Measurements from ENCODE around the gene CHST15. TPM values are rescaled to one million over a fixed set of nuclear protein-coding genes. Genes with fewer than 3 reads are reported as not detected.

The CHST15 gene
- total and polyA plus RNA-seq, 8 donors, result 2.6 to 30.4 (median 14.6) TPM

- intact Hi-C loops (cut with DNase I; ENCODE audit: low total_unique reads), result no loop called here
- no peak for TF ChIP-seq CTCF (IDR thresholded peaks at IDR 0.05)
- no peak for TF ChIP-seq EP300 (IDR thresholded peaks at IDR 0.05)
- no peak for TF ChIP-seq POLR2AphosphoS5 (IDR thresholded peaks at IDR 0.05)
- no peak for TF ChIP-seq POLR2A (IDR thresholded peaks at IDR 0.05)
- 91 to 96% (median 92%) methylated on average over 6 of the region's 6 CpGs for WGBS, 5 donors
- H3K4me1 ChIP-seq, result peaks cover 0 to 43% (median 9%) of the 10 kb centered on the region in 4 donors
- peaks cover 0 to 25% (median 11%) of the 10 kb centered on the region in 4 donors for H3K36me3 ChIP-seq
- DNase-seq, result no peak
- no peak overlapping the region for H3K4me3 ChIP-seq
- H3K27me3 ChIP-seq, result no peaks in the 10 kb centered on the region
- H3K27ac ChIP-seq, result peak overlapping the region in 2 of 5 donors; percentile 1 to 27
- no peaks in the 10 kb centered on the region for H3K9me3 ChIP-seq
Measured at GRCh38 chr10:124047427-124048152, 45.8 kb downstream of the CHST15 start.

- H3K36me3 ChIP-seq, result peaks cover 0 to 35% (median 24%) of the 10 kb centered on the region in 4 donors
- TF ChIP-seq EP300 (IDR thresholded peaks at IDR 0.05) (no peak), POLR2AphosphoS5 (IDR thresholded peaks at IDR 0.05) (no peak), CTCF (IDR thresholded peaks at IDR 0.05) (no peak), POLR2A (IDR thresholded peaks at IDR 0.05) (no peak)
- peaks cover 0 to 53% (median 9%) of the 10 kb centered on the region in 4 donors for H3K4me1 ChIP-seq
- intact Hi-C loops (cut with DNase I; ENCODE audit: low total_unique reads), result no loop called here
- no peaks in the 10 kb centered on the region for H3K9me3 ChIP-seq
- H3K27ac ChIP-seq, result no peak overlapping the region
- WGBS, 5 donors, result 81 to 94% (median 89%) methylated on average over 18 of the region's 18 CpGs
- H3K4me3 ChIP-seq, result no peak overlapping the region
- no peaks in the 10 kb centered on the region for H3K27me3 ChIP-seq
- DNase-seq, result no peak
Measured at GRCh38 chr10:124045801-124046355, 47.5 kb downstream of the CHST15 start.

GRCh38 chr10:124045276-124045675, 48.1 kb downstream of the CHST15 start:
- H3K27me3 ChIP-seq, result no peaks in the 10 kb centered on the region
- intact Hi-C loops (cut with DNase I; ENCODE audit: low total_unique reads), result no loop called here
- no peaks in the 10 kb centered on the region for H3K9me3 ChIP-seq
- H3K27ac ChIP-seq, result no peak overlapping the region
- H3K4me1 ChIP-seq, result peaks cover 0 to 57% (median 9%) of the 10 kb centered on the region in 4 donors
- TF ChIP-seq CTCF (IDR thresholded peaks at IDR 0.05), result no peak
- TF ChIP-seq EP300 (IDR thresholded peaks at IDR 0.05), result no peak
- no peak for TF ChIP-seq POLR2AphosphoS5 (IDR thresholded peaks at IDR 0.05)
- no peak for TF ChIP-seq POLR2A (IDR thresholded peaks at IDR 0.05)
- H3K36me3 ChIP-seq, result peaks cover 0 to 35% (median 24%) of the 10 kb centered on the region in 4 donors
- H3K4me3 ChIP-seq, result no peak overlapping the region
- no peak for DNase-seq
- 72 to 79% (median 76%) methylated on average over 6 of the region's 6 CpGs for WGBS, 5 donors

GRCh38 chr10:124044143-124044862, 49.1 kb downstream of the CHST15 start:
- no peak for DNase-seq
- 91 to 96% (median 94%) methylated on average over 40 of the region's 40 CpGs for WGBS, 5 donors
- Histone ChIP-seq H3K36me3 (peaks cover 0 to 39% (median 25%) of the 10 kb centered on the region in 4 donors), H3K4me3 (no peak overlapping the region), H3K27ac (peak overlapping the region in 1 of 5 donors; percentile 10), H3K4me1 (peaks cover 0 to 57% (median 8%) of the 10 kb centered on the region in 4 donors), H3K27me3 (no peaks in the 10 kb centered on the region), H3K9me3 (no peaks in the 10 kb centered on the region)
- intact Hi-C loops (cut with DNase I; ENCODE audit: low total_unique reads), result no loop called here
- TF ChIP-seq POLR2AphosphoS5 (IDR thresholded peaks at IDR 0.05), result no peak
- TF ChIP-seq EP300 (IDR thresholded peaks at IDR 0.05), result no peak
- TF ChIP-seq CTCF (IDR thresholded peaks at IDR 0.05), result no peak
- TF ChIP-seq POLR2A (IDR thresholded peaks at IDR 0.05), result no peak
